Transverse colon (tissue), 3 donors: ENCODE data around the gene NUTF2.

Experiments
- EP300 ChIP-seq: sonication (generic); formaldehyde crosslinking; IDR thresholded peaks from one replicate; pipeline ENCODE4 v1.6.1; 2017; ENCODE audit warnings: antibody characterized with exemption, low read depth
- POLR2A ChIP-seq: fragments of 450-650 bp; IDR thresholded peaks from one replicate; pipeline ENCODE4 v1.6.1; 2016; ENCODE audit warnings: antibody characterized with exemption, mild to moderate bottlenecking, moderate library complexity
- TF ChIP-seq, protein P1 (sequence below), 5 experiments: fragments of 200-600 bp in 3 of 5; fragments of 450-650 bp in 2 of 5; sonication (generic) in 3 of 5; IDR thresholded peaks; 1 replicate in 2 of 5; 2 replicates in 3 of 5; pipeline ENCODE4 v1.5.1; 2016 to 2017; ENCODE audit warnings: antibody characterized with exemption in 5 of 5, inconsistent platforms in 3 of 5, mild to moderate bottlenecking in 2 of 5, moderate library complexity in 1 of 5

GRCh38 chr16:67915831-67916723, 69.3 kb downstream of the NUTF2 start:
- TF ChIP-seq, protein P1, sequence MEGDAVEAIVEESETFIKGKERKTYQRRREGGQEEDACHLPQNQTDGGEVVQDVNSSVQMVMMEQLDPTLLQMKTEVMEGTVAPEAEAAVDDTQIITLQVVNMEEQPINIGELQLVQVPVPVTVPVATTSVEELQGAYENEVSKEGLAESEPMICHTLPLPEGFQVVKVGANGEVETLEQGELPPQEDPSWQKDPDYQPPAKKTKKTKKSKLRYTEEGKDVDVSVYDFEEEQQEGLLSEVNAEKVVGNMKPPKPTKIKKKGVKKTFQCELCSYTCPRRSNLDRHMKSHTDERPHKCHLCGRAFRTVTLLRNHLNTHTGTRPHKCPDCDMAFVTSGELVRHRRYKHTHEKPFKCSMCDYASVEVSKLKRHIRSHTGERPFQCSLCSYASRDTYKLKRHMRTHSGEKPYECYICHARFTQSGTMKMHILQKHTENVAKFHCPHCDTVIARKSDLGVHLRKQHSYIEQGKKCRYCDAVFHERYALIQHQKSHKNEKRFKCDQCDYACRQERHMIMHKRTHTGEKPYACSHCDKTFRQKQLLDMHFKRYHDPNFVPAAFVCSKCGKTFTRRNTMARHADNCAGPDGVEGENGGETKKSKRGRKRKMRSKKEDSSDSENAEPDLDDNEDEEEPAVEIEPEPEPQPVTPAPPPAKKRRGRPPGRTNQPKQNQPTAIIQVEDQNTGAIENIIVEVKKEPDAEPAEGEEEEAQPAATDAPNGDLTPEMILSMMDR (IDR thresholded peaks at IDR 0.05), result no peak
- TF ChIP-seq EP300, result no peak
- no peak for TF ChIP-seq POLR2A
